Left renal pelvis (tissue), 4 donors: ENCODE data around the gene DBNL. TPM values are rescaled to one million over a fixed set of nuclear protein-coding genes. Genes with fewer than 3 reads are reported as not detected.
"Not testable (repeated sequence)": the region's sequence is repeated elsewhere in the genome, so short reads cannot be mapped to it uniquely, and the experiment has no call there.

Experiments
- DNase-seq, 4 donors: peaks; one replicate each; pipeline ENCODE4 v3.0.0-alpha.2; 2013; ENCODE audit warnings: low read depth in 4 of 4, low spot score in 3 of 4
- polyA plus RNA-seq, 4 donors: library from polyadenylated mRNA; unstranded; fragments of 120-200 nt; gene quantifications; one replicate each; pipeline ENCODE4 v1.2.1, GENCODE V29; 2013; ENCODE audit not compliant: insufficient read length in 4 of 4

DBNL gene
- polyA plus RNA-seq, 4 donors: 58.3 to 78.7 (median 64.2) TPM

DNA sequence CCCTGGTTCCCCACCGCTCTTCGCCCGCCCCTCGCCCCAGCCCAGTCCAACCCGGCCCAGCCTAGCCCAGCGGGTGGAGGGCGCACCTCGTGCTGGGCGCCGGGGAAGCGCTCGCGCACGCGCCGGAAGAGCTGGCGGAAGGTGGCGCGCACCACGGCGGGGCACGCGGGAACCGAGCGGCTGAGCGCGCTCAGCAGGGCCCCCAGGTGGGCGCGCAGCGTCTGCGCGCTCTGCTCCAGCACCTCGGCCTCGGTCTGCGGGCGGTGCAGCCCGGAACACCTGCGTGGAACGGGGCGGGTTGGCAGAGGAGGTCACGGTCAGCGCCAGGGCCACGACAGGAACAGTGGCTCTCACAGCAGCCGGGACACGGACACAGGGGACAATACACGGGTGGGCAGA is 4.0 kb upstream of the DBNL start:
- not testable (repeated sequence) for DNase-seq

DNA sequence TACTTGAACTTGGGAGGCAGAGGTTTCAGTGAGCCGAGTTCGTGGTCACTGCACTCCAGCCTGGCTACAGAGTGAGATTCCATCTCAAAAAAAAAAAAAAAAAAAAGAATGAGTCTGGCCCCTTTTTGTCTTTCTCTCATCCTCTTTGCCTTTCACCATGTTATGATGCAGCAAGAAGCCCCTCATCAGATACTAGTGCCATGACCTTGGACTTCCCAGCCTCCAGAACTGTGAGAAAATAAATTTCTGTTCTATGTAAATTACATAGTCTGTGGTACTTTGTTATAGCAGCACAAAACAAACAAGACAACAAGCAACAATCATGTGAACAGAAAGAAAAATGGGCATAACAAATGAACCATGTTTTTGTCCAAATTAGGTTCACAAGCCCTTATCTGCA is 2.3 kb upstream of the DBNL start:
- no peak for DNase-seq

DNA sequence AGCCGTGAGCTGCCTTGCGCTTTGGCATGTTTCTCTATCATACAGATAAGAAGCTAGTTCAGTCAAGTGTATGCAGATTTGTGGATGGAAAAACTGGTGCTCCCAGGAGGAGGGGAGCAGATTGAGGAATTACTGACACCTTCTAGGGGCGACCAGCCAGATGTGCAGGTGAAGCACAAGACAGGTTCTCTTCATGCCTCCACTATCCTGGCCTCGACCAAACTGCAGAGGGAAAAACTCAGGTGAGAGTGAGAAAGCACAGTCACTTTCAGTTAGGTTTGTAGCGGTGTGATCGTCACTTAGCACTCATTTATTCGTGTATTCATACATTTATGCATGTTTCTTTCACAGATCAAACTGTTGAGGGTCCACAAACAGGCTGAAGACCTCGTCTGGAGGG is 600 bp upstream of the DBNL start:
- DNase-seq: no peak

DNA sequence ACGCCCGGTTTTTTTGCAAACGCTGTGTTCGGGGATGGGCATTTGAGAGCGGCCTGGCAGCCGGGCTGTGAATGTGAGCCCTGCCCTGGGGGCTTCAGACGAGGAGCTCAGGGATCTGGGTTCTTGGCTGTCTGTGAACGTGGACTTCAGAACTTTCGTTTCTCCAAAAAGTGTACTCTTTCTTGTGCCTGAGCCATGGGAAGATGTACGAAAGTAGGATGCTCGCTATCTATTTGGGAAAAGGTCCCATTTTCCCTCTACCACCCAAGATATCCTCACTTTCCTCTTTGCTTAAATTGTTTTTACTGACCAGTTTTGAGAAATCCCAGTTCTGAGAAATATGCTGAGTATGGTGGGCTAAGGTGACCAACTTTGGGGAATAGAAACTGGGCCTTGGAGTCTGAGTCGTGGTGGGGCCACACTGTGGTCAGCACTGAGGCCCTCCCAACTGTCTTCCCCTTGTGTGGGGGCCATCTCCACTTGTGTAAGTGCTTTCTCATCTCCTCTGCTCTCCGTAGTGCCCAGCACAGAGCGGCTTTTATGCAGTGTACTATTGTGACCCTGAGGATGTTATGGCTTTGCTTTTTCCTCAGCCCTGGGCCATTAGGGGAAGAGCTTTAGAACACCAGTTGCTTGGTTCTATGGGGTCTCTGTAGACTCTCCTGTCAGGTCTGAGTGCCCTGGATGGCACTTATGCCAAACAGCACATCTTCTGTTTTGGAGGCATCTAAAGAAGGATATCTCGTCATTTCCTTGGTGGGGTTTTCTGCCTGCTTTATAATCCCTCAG is 918 bp downstream of the DBNL start:
- no peak for DNase-seq

DNA sequence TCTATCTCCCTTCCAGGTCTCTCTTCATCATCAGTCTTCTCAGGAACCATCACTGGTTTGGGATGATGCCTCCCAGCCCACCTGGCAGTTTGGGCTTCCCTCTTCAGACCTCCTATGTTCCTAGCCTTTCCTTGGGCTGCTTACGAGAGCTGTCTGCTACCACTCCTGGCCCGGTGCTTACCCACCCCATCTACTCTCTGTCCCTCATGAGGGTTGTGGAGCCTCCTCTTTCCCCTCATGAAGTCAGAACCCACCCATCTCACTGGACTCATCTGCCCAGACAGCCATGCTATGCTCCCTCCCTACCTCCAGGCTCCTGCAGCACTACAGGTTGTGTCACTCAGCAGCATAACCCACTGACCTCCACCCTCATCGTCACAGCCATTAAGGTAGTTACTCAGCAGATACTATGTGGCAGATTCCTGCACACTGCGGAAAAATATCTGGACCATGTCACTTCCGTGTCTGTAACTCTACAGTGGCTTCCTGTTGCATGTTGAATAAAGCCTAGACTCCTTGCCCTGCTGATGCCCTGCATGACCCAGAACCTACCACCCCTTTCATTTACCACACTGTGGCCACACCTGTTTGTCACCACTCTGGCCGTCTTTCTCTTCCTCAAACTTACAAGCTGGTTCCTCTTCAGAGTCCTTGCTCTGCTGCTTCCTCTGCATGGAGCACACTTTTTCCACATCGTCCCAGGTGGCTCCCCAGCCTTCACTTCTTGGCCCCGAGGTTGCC is 2.0 kb downstream of the DBNL start:
- no peak for DNase-seq

DNA sequence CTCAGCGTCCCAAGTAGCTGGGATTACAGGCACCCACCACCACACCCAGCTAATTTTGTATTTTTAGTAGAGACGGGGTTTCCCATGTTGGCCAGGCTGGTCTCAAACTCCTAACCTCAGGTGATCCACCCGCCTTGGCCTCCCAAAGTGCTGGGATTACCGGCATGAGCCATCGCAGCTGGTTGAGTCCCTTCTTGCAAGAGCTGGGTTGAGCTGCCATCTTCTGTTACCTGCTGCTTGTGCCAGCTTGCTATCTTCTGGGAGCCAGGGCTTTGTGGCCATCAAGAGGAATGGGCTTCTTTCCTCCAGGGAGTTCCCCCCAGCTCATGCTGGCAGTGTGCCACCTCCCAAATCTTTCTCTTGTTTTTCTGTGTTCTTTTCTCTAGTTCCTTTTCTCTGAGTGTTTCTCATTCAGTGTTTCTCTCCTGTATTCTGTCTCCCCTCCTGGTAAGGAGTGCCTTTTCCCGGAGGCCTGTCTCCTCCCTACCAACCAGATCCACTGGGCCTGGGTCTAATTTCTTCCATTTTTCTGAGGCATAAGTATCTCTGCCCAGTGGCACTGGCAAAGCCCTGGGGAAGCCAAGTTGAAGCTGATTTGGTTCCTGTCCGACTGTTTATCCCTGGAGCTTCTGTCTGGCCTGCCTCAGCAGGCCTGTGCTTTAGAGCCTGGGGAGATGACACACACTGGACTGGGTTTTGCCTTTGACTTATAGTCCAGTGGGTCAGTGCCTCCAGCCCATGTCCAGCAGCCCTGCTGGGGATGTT is 3.7 kb downstream of the DBNL start:
- DNase-seq: no peak

DNA sequence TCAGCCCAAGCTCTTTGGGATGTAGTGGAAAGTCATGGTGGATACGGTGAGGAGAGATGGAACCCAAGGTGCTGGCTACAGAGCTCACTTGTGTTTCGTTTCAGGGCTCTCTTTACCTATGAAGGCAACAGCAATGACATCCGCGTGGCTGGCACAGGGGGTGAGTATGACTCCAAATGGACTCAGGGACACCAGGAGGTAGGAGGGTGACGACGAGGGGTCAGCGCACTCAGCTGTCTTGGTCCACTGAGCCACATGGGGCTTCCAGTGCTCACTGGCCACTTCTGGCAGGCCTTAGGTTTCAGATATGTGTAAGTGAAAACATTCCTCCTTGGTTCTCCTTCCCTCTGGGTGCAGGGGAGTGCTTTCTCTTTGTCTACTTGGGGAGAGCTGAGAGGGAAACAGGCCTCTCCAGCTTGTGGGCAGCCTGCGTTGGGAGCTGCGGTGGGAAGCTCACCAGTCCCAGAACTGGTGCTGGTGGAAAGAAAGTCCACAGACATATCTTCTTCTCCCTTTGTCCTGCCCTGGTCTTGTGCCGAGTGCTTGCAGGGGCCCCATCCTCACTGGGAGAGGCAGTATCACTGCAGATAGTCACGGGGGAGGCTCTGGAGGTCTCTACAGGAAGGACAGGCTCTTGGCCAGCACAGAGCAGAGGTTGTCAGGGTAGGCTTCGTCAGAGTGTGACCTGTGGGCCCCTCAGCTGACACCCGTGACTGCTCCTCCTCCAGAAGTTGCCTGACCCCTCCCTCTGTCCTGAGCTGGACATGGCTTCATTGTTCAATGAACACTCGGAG is 5.8 kb downstream of the DBNL start:
- DNase-seq: no peak

DNA sequence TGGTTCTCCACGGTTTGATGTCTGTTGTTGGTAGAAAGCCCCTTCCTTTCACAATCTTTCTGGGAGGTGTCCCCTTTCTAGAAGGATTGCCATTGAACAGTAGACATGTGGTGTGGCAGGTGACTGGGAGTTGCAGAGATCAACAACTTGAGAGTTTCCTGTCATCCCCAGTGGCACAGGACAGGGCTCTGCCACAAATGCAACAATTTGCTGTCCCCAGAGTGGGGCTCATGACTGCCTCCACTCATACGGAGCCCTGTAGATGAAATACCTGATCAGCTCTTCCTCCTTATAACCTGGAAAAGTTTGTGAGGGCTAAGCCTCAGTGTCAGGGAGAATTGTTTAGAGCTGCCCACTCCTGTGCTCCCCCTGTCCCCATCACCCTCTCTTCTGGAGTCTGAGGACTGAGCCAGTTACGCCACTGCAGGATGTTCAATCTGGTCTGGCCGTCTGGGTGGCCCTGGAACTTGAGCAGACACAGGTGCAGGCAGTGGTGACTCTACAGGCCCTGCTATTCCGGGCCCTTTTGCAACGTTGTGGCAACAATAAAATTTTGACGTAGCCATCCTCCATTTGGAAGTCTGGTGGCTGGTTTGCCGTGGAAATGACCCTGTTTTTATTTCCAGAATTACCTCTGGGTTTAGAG is 6.5 kb downstream of the DBNL start:
- no peak for DNase-seq

DNA sequence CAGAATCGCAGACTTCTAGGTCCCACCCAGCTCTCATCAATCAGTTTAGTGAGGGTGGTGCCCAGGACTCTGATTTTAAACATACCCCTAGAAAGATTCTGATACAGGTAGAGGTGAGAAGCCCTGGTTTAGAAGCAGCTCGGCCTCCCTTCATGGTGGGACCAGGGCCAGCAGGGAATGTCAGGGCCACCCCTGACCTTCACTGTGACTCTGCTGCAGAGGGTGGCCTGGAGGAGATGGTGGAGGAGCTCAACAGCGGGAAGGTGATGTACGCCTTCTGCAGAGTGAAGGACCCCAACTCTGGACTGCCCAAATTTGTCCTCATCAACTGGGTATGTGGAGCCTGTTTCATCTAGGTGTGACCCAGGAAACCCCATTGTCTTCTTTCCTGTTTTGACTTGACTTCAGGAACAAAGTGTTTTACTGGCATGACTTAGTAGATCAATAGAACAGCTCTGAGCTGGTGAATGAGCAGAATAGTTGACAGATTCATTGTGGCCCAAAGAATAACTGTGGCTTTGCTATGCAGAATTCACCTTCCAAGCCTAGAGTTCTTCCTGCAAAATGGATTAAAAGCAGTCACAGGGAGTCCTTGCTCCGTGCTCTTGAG is 7.2 kb downstream of the DBNL start:
- no peak for DNase-seq

DNA sequence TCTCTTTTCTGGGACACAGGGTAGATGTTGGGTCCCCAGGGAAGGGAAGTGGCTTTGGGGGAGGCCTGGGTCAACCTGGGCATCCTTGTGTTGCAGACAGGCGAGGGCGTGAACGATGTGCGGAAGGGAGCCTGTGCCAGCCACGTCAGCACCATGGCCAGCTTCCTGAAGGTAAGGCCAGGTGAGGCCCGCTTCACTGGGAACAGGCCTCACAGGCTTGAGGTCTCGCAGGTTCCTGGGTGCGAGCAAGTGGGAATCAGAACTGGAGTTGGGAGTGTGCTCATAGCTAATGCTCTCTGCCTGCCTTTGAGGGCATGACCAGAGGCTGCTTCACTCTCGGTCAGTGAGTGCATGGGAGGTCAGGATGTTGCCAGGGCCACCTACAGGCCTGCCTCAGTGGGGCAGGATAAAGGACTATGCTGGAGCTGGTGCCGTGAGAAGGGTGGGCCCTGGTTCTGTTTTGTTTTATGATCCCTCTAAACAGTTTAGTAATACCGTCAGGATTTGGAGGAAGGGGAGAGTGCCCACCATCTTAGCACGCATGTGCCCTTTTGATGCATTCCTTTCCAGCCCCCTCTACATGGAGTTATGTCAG is 8.4 kb downstream of the DBNL start:
- no peak for DNase-seq

DNA sequence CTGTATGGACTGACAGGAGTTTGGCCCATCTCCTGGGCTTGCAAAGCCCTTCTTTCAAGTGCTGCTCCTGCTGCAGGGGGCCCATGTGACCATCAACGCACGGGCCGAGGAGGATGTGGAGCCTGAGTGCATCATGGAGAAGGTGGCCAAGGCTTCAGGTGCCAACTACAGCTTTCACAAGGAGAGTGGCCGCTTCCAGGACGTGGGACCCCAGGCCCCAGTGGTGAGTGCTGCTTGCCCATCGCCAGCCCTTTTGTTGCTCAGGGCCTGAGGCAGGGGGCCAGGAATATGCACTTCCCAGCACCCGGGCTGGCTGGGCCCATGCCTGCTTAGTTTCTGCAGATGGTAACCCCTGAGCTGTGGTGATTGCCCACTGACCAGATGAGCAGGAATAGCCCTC is 12.2 kb downstream of the DBNL start:
- DNase-seq: no peak

DNA sequence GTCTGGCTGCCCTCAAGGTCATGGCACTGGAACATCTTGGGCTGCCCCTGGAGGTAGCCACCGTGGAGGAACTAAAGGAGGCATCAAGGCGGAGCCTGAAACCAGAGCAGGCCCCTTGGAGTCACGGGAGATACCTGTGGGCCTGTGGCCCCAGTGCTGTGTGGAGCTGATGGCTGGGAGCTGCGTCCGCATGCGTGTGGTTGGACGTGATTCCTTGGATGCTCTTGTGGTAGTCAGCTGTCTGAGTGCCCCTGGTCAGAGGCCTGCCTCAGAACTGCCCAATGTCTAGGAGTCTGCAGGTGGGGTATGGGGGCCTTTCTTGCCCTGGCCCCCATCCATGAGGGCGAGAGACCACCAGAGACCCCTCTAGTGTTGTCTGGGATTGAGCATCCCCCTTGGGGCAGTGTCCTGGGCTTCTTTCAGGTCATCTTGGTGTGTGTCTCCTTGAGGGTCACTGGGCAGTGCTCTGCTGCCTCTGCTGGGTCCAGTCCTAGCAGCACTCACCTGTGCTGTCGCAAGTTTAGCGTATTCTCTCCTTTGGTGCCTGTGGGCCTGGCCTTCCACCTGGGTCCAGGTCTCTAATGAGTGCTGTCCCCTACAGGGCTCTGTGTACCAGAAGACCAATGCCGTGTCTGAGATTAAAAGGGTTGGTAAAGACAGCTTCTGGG is 12.8 kb downstream of the DBNL start:
- DNase-seq: no peak

DNA sequence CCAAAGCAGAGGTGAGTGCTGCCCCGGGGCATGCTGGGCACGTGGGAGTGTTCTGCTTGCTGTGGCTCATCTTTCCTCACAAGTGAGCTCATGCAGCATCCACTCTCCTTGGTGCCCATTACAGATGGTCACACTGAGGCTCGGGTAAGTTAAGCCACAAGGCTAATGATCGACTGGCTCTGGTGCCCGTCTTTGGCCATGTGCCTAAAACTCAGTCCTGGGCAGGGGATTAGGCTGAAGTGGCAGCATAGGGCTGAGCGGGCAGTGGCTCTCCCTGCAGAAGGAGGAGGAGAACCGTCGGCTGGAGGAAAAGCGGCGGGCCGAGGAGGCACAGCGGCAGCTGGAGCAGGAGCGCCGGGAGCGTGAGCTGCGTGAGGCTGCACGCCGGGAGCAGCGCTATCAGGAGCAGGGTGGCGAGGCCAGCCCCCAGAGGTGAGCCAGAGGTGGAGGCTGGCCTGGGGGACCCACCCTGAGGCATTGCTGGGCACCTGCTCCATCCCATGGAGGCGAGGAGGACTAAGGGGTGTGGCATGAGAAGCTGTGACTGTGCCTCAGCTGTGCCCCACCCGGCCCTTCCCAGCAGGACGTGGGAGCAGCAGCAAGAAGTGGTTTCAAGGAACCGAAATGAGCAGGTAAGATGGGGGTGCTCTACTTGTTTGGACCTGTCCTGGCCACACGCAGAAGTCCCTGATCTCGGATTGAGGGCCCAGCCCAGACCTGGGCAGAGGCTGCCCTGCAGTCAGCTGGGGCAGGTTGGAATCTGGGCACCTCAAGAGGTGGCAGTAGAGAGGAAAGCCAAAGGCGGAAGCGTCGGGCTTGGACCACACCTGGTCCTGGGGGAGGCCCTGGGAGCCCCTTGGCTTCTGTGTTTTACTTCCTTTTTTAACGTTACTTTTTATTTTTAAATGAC is 13.6 kb downstream of the DBNL start:
- no peak for DNase-seq

DNA sequence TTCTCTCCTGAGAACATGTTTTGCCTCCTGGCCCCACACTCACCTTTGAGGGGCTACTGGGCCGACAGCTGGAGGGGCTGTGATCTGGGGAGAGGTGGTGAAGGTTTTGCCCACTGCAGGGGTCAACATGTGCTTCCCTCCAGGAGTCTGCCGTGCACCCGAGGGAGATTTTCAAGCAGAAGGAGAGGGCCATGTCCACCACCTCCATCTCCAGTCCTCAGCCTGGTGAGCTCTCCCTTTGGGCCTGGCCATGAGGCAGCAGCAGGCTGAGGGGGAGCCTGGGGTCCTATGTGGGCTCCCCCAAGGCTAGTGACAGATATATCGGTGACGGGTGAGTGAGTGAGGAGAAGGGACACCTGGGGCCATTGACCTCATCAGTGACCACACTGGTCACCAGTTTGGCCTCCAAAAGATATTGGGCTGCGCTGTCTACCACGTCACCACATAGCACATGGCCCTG is 14.3 kb downstream of the DBNL start:
- no peak for DNase-seq

DNA sequence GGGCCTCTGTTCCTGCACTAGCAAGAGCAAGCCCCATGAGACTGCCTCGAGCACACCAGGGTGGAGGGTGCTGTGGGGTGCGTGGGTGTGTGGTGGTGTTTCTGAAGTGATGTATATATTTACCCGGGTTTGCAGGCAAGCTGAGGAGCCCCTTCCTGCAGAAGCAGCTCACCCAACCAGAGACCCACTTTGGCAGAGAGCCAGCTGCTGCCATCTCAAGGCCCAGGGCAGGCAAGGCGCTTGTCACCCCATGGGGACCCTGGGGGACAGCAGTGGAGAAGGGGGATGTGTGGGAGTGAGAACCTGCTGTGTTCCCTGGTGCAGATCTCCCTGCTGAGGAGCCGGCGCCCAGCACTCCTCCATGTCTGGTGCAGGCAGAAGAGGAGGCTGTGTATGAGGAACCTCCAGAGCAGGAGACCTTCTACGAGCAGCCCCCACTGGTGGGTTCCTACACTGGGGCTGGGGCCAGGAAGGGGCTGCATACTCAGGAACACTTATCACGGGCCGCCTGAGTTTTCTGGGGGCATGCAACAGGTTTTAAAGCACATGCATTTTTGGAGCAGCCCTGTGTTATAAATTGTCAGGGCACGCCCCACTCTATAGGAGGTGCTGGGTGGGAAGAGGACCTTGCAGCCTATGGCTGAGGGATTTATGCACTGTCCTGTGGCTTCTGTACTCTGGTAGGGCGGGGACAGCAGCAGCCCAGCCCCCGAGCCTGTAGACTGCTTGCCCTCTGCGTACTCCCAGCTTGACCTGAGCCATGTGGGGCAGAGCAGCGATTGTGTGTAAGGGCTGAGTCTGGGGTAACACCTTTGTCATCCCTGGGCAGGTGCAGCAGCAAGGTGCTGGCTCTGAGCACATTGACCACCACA is 15.0 kb downstream of the DBNL start:
- DNase-seq: no peak

DNA sequence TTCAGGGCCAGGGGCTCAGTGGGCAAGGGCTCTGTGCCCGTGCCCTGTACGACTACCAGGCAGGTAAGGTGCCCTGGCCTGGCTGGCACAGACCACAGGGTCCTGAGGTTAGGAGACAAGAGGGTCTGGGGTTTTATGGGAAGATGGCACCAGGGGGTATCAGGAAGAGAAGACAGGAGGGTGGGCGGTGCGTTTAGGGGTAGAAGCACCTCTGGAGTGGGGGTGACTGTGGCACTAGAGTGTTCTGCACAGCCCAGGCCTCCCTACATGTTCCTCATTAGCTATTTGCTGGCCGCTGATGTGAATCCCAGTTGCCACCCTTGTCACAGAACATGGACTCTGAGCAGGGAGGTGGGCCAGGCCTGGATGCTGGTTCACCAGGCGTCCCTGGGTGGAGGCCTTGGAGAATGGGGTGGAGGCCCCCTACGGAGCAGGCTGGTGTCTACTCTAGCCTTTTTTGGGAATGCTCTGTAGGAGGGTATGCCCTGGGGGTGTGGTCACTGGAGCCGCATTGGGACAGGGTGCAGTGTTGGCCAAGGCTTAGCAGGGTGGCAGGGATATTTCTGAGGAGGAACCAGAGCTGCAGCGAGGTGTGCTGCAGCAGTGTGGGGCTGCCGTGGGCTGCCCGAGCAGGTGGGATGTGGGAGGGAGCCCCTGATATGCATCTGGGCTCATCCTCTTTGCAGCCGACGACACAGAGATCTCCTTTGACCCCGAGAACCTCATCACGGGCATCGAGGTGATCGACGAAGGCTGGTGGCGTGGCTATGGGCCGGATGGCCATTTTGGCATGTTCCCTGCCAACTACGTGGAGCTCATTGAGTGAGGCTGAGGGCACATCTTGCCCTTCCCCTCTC is 15.8 kb downstream of the DBNL start:
- DNase-seq: no peak
